Prostate gland (tissue), 2 donors: ENCODE data around the gene EFCAB5. TPM values are rescaled to one million over a fixed set of nuclear protein-coding genes. Genes with fewer than 3 reads are reported as not detected.
A peak's percentile ranks its signal among the peaks of the same experiment; 100 is the strongest.
"Not testable (repeated sequence)": the region's sequence is repeated elsewhere in the genome, so short reads cannot be mapped to it uniquely, and the experiment has no call there.

Experiments
- DNase-seq: peaks from one replicate; pipeline ENCODE4 v3.0.0-alpha.2; 2019; ENCODE audit warnings: low spot score
- H3K27ac ChIP-seq, 2 donors: fragments of 200-600 bp; sonication (generic); 2 replicates each; pipeline ENCODE4 v1.5.1; 2017 to 2019
- H3K27me3 ChIP-seq: fragments of 200-600 bp; sonication (generic); replicated peaks from 2 replicates; pipeline ENCODE4 v1.5.1; 2019; ENCODE audit not compliant: insufficient read depth
- H3K36me3 ChIP-seq, 2 donors: fragments of 200-600 bp; sonication (generic); 1 replicate in 1 of 2; 2 replicates in 1 of 2; pipeline versions ENCODE4 v1.5.1 to v1.8.1; 2017 to 2019
- H3K4me1 ChIP-seq: fragments of 200-600 bp; sonication (generic); replicated peaks from 2 replicates; pipeline ENCODE4 v1.5.1; 2019
- H3K4me3 ChIP-seq, 2 donors: fragments of 200-600 bp; sonication (generic); 2 replicates each; pipeline ENCODE4 v1.5.1; 2017 to 2019
- H3K9me3 ChIP-seq: fragments of 200-600 bp; sonication (generic); 2 replicates; pipeline ENCODE4 v1.5.1; 2017
- POLR2A ChIP-seq: fragments of 450-650 bp; IDR thresholded peaks from one replicate; pipeline ENCODE4 v1.6.1; 2016; ENCODE audit warnings: antibody characterized with exemption, mild to moderate bottlenecking
- POLR2AphosphoS5 ChIP-seq: sonication (generic); formaldehyde crosslinking; IDR thresholded peaks from one replicate; pipeline ENCODE4 v1.6.1; 2017; ENCODE audit warnings: antibody characterized with exemption
- WGBS: methylation state at CpG from one replicate; pipeline ENCODE4 v1.1.5; 2018; 5-methylcytosine and 5-hydroxymethylcytosine counted together
- intact Hi-C: fragments of 100-400 bp; cut with DNase I; formaldehyde crosslinking; loops from one replicate; pipeline ENCODE4 v1.14.2; 2022
- total RNA-seq, 2 donors: library from RNA; depleted of rRNA; stranded (reverse); fragments of >200 nt; gene quantifications; one replicate each; pipeline ENCODE4 v1.1.0, GENCODE V29; 2016
- TF ChIP-seq, protein P1 (sequence below), 4 experiments: fragments of 200-600 bp in 2 of 4; fragments of 450-650 bp in 2 of 4; sonication (generic) in 2 of 4; IDR thresholded peaks; 1 replicate in 3 of 4; 2 replicates in 1 of 4; pipeline ENCODE4 v1.5.1; 2016 to 2019; ENCODE audit warnings: antibody characterized with exemption in 4 of 4, mild to moderate bottlenecking in 2 of 4, moderate library complexity in 2 of 4

The EFCAB5 gene
- total RNA-seq, 2 donors from 2014 or later: 0.57 TPM; not detected in 1

DNA sequence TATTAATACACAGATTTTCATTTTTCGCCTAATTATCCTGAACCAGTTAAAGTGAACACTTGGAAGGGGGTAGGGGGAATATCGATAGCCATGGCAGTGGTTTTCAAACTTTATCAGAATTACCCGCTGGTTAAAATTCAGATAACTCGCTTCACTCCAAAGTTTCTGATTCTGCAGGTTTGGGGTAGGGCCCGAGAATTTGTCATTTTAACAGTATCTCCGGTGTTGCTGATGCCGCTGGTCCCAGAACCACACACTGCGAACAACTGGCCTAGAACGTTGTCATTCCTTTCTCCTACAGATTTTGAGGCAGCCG lies 174.9 kb downstream of the EFCAB5 start:
- DNase-seq: no peak
- TF ChIP-seq POLR2A: no peak
- TF ChIP-seq, protein P1, sequence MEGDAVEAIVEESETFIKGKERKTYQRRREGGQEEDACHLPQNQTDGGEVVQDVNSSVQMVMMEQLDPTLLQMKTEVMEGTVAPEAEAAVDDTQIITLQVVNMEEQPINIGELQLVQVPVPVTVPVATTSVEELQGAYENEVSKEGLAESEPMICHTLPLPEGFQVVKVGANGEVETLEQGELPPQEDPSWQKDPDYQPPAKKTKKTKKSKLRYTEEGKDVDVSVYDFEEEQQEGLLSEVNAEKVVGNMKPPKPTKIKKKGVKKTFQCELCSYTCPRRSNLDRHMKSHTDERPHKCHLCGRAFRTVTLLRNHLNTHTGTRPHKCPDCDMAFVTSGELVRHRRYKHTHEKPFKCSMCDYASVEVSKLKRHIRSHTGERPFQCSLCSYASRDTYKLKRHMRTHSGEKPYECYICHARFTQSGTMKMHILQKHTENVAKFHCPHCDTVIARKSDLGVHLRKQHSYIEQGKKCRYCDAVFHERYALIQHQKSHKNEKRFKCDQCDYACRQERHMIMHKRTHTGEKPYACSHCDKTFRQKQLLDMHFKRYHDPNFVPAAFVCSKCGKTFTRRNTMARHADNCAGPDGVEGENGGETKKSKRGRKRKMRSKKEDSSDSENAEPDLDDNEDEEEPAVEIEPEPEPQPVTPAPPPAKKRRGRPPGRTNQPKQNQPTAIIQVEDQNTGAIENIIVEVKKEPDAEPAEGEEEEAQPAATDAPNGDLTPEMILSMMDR (IDR thresholded peaks at IDR 0.05): no peak
- TF ChIP-seq POLR2AphosphoS5: no peak
- H3K4me3 ChIP-seq: peak overlapping the region; percentile 62 to 65
- 13% methylated on average over 10 of the region's 10 CpGs for WGBS
- H3K27me3 ChIP-seq: no peaks in the 10 kb centered on the region
- H3K27ac ChIP-seq: peak overlapping the region; percentile 93 to 98
- no peaks in the 10 kb centered on the region for H3K4me1 ChIP-seq
- H3K36me3 ChIP-seq: no peaks in the 10 kb centered on the region
- no peaks in the 10 kb centered on the region for H3K9me3 ChIP-seq
- intact Hi-C loops: no loop called here

DNA sequence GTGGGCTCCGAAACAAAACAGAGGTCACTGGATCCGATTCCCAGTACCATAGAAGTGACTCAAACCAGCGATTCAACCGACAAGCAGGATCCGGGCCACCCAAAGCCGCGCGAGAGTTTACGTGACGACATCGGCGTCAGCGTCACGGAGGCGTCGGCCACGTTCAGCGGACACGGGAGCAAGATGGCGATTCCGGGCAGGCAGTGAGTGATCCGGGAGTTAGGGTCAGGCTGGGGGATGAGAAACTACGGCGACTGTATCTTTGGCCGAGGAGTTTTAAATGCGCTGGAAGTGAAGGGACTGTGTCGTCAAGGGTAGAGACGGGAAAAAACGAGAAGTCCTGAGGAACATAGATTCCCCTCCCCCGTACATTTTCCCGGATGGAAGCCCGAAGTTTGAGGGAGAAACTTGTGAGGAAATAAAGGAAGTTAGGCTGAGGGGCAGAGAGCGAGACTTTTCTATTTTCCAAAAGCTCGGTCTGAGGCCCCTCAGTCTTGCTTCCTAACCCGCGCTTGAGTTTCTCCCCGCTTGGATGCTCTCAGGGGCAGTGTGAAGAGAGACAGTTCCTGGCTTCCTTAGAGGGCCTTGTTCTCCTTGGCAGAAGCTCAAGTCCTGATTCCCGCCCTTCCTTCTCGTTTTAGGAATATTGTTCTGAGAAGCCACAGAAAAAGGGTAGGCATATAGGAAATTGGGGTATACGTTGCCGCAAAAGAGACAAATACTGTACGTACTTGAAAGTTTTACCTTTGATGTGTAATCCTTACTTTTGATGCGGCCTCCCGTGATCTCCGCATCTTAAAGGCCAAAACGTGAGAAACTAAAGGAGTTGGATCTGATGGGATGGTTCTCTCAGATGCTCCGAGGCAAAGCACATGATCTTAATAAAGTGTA lies 175.5 kb downstream of the EFCAB5 start, which contains the start of gene NSRP1:
Gene NSRP1, plus strand, starts transcription at position 156 of the 891 bp plus-strand sequence. Its CDS starts 28 bp downstream, at position 184.
- Histone ChIP-seq H3K4me1 (no peaks in the 10 kb centered on the region), H3K4me3 (peak within 1 kb of the TSS; percentile 62 to 65), H3K36me3 (no peaks in the 10 kb centered on the region), H3K27me3 (no peaks in the 10 kb centered on the region), H3K27ac (peak within 1 kb of the TSS; percentile 93 to 98), H3K9me3 (no peaks in the 10 kb centered on the region)
- TF ChIP-seq, protein P1 (IDR thresholded peaks at IDR 0.05): no peak
- peak; percentile 93 for TF ChIP-seq POLR2A
- peak; percentile 93 for TF ChIP-seq POLR2AphosphoS5
- WGBS: under 1% methylated on average over 47 of the region's 47 CpGs
- peak; percentile 94 for DNase-seq
- intact Hi-C loops: no loop called here

DNA sequence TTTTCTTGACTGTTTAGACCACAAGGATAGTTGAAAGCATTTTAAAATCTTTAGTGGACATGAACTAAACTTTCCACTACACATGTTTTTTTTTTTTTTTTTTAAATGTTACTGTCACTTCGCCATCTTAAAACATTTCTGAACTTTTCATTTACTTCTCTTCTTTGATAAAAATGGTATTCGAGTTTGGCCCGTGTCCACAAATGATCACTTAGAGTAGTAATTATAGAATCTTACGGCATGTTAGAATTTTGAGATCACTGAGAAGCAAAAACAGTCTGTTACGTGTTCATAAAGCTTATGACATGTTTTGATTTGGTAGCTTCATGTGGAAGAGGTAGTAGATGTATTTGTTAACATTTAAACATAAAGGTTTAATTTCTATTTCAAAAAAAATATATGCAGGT lies 176.2 kb downstream of the EFCAB5 start:
- H3K4me3 ChIP-seq: peak overlapping the region; percentile 62 to 65
- no peak for TF ChIP-seq POLR2AphosphoS5
- TF ChIP-seq, protein P1 (IDR thresholded peaks at IDR 0.05): no peak
- TF ChIP-seq POLR2A: no peak
- H3K27ac ChIP-seq: peak overlapping the region; percentile 93 to 98
- H3K36me3 ChIP-seq: no peaks in the 10 kb centered on the region
- intact Hi-C loops: no loop called here
- H3K4me1 ChIP-seq: no peaks in the 10 kb centered on the region
- no peaks in the 10 kb centered on the region for H3K27me3 ChIP-seq
- WGBS: 33% methylated on average over 5 of the region's 5 CpGs
- H3K9me3 ChIP-seq: no peaks in the 10 kb centered on the region
- DNase-seq: no peak

DNA sequence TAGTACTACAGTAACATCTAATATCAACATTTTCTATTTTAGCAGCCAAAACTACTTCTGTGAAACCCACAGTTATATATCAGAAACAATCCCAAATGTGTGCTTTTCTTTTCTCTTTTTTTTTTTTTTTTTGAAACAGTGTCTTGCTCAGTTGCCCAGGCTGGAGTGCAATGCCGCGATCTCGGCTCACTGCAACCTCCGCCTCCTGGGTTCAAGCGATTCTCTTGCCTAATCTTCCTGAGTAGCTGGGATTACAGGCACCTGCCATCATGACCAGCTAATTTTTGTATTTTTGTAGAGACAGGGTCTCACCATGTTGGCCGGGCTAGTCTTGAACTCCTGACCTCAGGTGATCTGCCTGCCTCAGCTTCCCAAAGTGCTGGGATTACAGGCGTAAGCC lies 177.2 kb downstream of the EFCAB5 start:
- H3K4me3 ChIP-seq, H3K36me3 ChIP-seq, DNase-seq, intact Hi-C loops, H3K9me3 ChIP-seq, H3K27me3 ChIP-seq, H3K4me1 ChIP-seq, H3K27ac ChIP-seq: not testable (repeated sequence)
- 98% methylated on average over 7 of the region's 7 CpGs for WGBS

DNA sequence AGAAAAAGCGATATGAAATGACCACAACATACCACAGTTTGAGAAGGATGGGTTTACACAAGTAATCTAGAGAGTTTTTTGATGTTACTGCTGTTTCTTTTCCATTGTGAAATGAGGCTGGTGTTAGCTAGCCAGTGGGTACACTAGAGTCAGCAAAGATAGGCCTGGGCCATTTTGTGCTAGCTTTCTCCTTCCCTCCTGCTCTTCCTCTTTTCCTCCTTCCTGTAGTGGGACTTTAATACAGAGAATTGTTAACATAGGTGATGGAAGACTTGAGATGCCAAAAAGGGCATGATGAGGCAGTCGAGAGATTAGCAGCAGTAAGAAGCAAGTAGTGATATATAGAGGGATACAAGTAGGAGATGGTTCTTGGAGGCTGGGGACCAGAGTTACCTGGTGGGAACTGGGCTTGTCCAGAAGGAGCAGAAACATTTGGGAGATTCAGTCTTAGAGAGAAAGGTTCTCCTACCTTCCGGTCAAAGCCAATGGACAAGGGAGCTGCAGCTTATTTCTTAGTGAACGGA lies 182.9 kb downstream of the EFCAB5 start:
- intact Hi-C loops: loop anchor here (5.0 to 10.0 kb wide), 2 partner anchors 110 to 153 kb away; partner anchors contain the start of gene SLC6A4
- Histone ChIP-seq H3K4me3 (no peak overlapping the region), H3K27me3 (no peaks in the 10 kb centered on the region), H3K9me3 (no peaks in the 10 kb centered on the region), H3K4me1 (no peaks in the 10 kb centered on the region), H3K36me3 (no peaks in the 10 kb centered on the region), H3K27ac (no peak overlapping the region)
- DNase-seq: no peak
- 93% methylated on average over 4 of the region's 4 CpGs for WGBS
- no peak for TF ChIP-seq POLR2AphosphoS5
- no peak for TF ChIP-seq POLR2A
